GM21576 (cell line): Measurements from ENCODE around the gene RNF212.

Source experiments
- ATAC-seq: cut with Tn5 transposase; IDR thresholded peaks from one replicate; pipeline ENCODE4 v1.9.1; 2021; ENCODE audit warnings: mild to moderate bottlenecking, moderate library complexity; ENCODE audit not compliant: unreplicated experiment

The RNF212 gene

DNA sequence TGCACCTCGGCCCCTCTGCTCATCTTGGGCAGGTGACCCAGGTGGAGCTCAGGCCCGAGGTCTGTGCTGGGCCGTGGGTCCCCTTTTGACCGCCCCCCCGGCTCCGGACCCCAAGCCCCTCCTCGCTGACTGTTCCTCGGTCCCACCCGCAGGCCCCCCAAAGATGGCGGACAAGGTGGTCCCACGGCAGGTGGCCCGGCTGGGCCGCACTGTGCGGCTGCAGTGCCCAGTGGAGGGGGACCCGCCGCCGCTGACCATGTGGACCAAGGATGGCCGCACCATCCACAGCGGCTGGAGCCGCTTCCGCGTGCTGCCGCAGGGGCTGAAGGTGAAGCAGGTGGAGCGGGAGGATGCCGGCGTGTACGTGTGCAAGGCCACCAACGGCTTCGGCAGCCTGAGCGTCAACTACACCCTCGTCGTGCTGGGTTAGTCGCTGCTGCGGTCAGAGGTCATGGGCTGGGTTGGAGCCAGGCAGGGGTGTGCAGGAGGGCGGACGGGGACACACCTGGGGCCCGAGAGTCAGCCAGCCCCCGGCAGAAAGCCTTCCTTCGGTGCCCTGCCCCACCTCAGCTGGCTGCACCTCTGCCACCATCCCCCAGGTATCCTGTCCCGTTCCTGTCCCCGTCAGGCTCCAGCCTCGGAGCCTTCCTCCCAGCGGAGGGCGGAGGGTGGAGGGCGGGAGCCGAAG, 91.2 kb downstream of the RNF212 start:
- ATAC-seq = no peak
